ENCODE measurements around the gene SOX6. TPM values are rescaled to one million over a fixed set of nuclear protein-coding genes. Genes with fewer than 3 reads are reported as not detected.

SOX6 gene
- total and polyA plus RNA-seq, 2 experiments from 2014 or later: 0.03 to 0.66 TPM

DNA sequence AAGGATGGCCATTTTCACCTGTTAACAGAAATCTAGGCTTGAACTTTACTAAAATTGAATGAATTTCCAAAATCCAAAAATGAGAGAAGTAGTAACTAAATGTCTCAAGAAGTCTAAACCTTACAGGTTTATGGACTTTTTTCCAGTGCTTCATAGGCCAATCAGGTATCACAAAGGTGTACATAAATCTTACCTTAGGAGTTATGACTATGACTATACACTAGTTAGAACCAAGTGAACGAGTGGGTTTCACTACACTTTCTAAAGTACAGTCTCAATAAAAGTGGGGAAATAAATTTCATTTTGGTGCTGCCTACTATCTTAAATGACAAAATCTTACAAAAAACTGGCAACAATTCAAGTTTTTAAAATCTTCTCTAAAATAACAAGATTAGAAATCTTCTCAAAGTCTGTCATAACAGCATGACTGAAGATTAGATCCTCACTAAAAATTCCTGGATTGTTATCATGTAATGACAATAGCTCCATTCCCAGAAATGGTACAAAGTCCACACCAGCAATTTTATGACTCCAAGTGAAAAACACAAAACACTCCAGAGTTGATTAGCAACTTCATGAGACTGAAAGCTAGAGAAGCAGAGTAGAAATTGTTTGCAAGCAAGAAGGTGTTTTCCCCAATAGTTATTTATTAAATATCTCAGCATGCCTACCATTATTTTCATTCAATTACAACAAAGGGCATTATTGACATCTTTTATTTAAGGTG, 20.9 kb downstream of the SOX6 start (continued):
- no peak for TF ChIP-seq CTCF (conservative IDR thresholded peaks at IDR 0.05; ENCODE audit: low read depth in 2 of 2)
- no peak for TF ChIP-seq ZNF114 (CRISPR knock-in tag; IDR thresholded peaks at IDR 0.05)
- TF ChIP-seq NANOG (IDR thresholded peaks at IDR 0.05; ENCODE audit: borderline replicate concordance): no peak
- TF ChIP-seq STAT1 (IDR thresholded peaks at IDR 0.05; ENCODE audit: unreplicated experiment): no peak
- TF ChIP-seq JUNB (IDR thresholded peaks at IDR 0.05; ENCODE audit: unreplicated experiment): no peak
- TF ChIP-seq EZH2phosphoT487 (IDR thresholded peaks at IDR 0.05; ENCODE audit: unreplicated experiment): no peak
- TF ChIP-seq CREB1 (CRISPR knock-in tag; IDR thresholded peaks at IDR 0.05; ENCODE audit: low read depth): no peak

GRCh38 chr11:16326679-16327297, 29.6 kb downstream of the SOX6 start:
- Histone ChIP-seq H3K4me2 (no peak overlapping the region), H3K27ac (ENCODE audit: low read depth) (no peak overlapping the region)
- no peaks in the 10 kb centered on the region for H3K4me1 Mint-ChIP-seq
- TF ChIP-seq ZNF331 (CRISPR knock-in tag; IDR thresholded peaks at IDR 0.05; ENCODE audit: low read depth) (no peak), EZH2phosphoT487 (IDR thresholded peaks at IDR 0.05; ENCODE audit: unreplicated experiment) (no peak), ZNF114 (CRISPR knock-in tag; IDR thresholded peaks at IDR 0.05) (no peak), STAT1 (IDR thresholded peaks at IDR 0.05; ENCODE audit: unreplicated experiment) (no peak), EZH2 (IDR thresholded peaks at IDR 0.05; ENCODE audit: low read depth, unreplicated experiment) (no peak), REST (IDR thresholded peaks at IDR 0.05; ENCODE audit: unreplicated experiment) (no peak), CTCF (conservative IDR thresholded peaks at IDR 0.05; ENCODE audit: low read depth in 2 of 2) (no peak), POLR2AphosphoS5 (IDR thresholded peaks at IDR 0.05; ENCODE audit: low read depth) (no peak), JUNB (IDR thresholded peaks at IDR 0.05; ENCODE audit: unreplicated experiment) (no peak), ETS1 (IDR thresholded peaks at IDR 0.05) (no peak)

More at GRCh38 chr11:16326679-16327297, 29.6 kb downstream of the SOX6 start:
- Histone ChIP-seq H3K27me3 (ENCODE audit: insufficient read depth) (no peaks in the 10 kb centered on the region), H2AFZ (no peak overlapping the region), H3K79me2 (replicated peaks; ENCODE audit: insufficient read depth) (no peaks in the 10 kb centered on the region), H3K4me3 (no peak overlapping the region), H3K36me3 (ENCODE audit: insufficient read depth) (no peaks in the 10 kb centered on the region), H3K9me2 (ENCODE audit: insufficient read depth) (no peaks in the 10 kb centered on the region), H4K20me1 (replicated peaks; ENCODE audit: insufficient read depth) (no peaks in the 10 kb centered on the region), H3F3A (replicated peaks; ENCODE audit: low read depth) (no peaks in the 10 kb centered on the region), H3K4me1 (ENCODE audit: insufficient read depth) (no peaks in the 10 kb centered on the region)
- DNase-seq (ENCODE audit: low spot score) (no peak), ATAC-seq (no peak)
- H3K9me3 Mint-ChIP-seq: no peaks in the 10 kb centered on the region; the same call in 2 of the 3 replicates
- no peaks in the 10 kb centered on the region for H3K36me3 Mint-ChIP-seq (ENCODE audit: low read depth)
- H3K27ac Mint-ChIP-seq: no peak overlapping the region
- H3K4me3 Mint-ChIP-seq: no peak overlapping the region
- H3K27me3 Mint-ChIP-seq (ENCODE audit: insufficient read depth, low read depth, poor library complexity): peaks cover 6% of the 10 kb centered on the region

Data from GM23338 (cell line).